Placental epithelial cell (primary cell): ENCODE measurements around the gene ROBO2. TPM values are rescaled to one million over a fixed set of nuclear protein-coding genes. Genes with fewer than 3 reads are reported as not detected.

Experiments used
- small RNA-seq: library from RNA; depleted of rRNA; stranded (forward); fragments of <200 nt; gene quantifications from one replicate; pipeline ENCODE3, GENCODE V24; 2012
- total RNA-seq: library from RNA; depleted of rRNA; stranded (reverse); fragments of >200 nt; gene quantifications from 2 replicates; pipeline ENCODE4 v1.2.3, GENCODE V29; 2012

ROBO2 gene
- total RNA-seq, result under 0.01 and 0.33 TPM in 2 replicates

GRCh38 chr3:77039606-77040171 is at the start of gene ROBO2:
TSS of gene ROBO2 (plus strand) at chr3:77040099. CDS start at chr3:77040786, 687 bp downstream.

Small RNA genes lying within 50 kb of the gene (small RNA-seq; reads per million reads assigned to genes)
- gene RNU6-386P, result not detected
